ENCODE measurements around the gene SYNPO2. TPM values are rescaled to one million over a fixed set of nuclear protein-coding genes. Genes with fewer than 3 reads are reported as not detected.

SYNPO2 gene
- total RNA-seq, 1 donor = 34.0 TPM

- H3K27ac ChIP-seq (ENCODE audit: low read depth, low read length) = no peak overlapping the region
- no peak overlapping the region for H3K4me3 ChIP-seq (ENCODE audit: insufficient read depth, low read length)
- no peaks in the 10 kb centered on the region for H3K9me3 ChIP-seq (ENCODE audit: low read depth, low read length)
- no peak for DNase-seq (ENCODE audit: insufficient read length, low spot score, missing footprints)
- no peaks in the 10 kb centered on the region for H4K20me1 ChIP-seq (ENCODE audit: insufficient read depth, low read length)
- no peak for TF ChIP-seq CTCF (IDR thresholded peaks at IDR 0.05; ENCODE audit: extremely low read depth, low read depth, low read length)
- no peak overlapping the region for H2AFZ ChIP-seq (ENCODE audit: low read length)
- H3K79me2 ChIP-seq (ENCODE audit: insufficient read depth, low read length) = no peaks in the 10 kb centered on the region
- H3K4me1 ChIP-seq (ENCODE audit: insufficient read depth, low read length) = no peaks in the 10 kb centered on the region
- no peaks in the 10 kb centered on the region for H3K36me3 ChIP-seq (ENCODE audit: insufficient read depth, low read length)
- no peaks in the 10 kb centered on the region for H3K27me3 ChIP-seq (ENCODE audit: insufficient read depth, low read length)
- no peak overlapping the region for H3K4me2 ChIP-seq (ENCODE audit: insufficient read depth, low read length)
These were observed 7.0 kb upstream of the SYNPO2 start for GRCh38 chr4:118881512-118882146.

GRCh38 chr4:118883861-118884260, 4.8 kb upstream of the SYNPO2 start:
- Histone ChIP-seq H3K27me3 (ENCODE audit: insufficient read depth, low read length) (no peaks in the 10 kb centered on the region), H3K4me1 (ENCODE audit: insufficient read depth, low read length) (peaks cover under 1% of the 10 kb centered on the region), H4K20me1 (ENCODE audit: insufficient read depth, low read length) (no peaks in the 10 kb centered on the region), H3K4me3 (ENCODE audit: insufficient read depth, low read length) (no peak overlapping the region), H3K27ac (ENCODE audit: low read depth, low read length) (no peak overlapping the region), H3K9me3 (ENCODE audit: low read depth, low read length) (no peaks in the 10 kb centered on the region), H3K79me2 (ENCODE audit: insufficient read depth, low read length) (no peaks in the 10 kb centered on the region), H2AFZ (ENCODE audit: low read length) (no peak overlapping the region), H3K4me2 (ENCODE audit: insufficient read depth, low read length) (no peak overlapping the region), H3K36me3 (ENCODE audit: insufficient read depth, low read length) (no peaks in the 10 kb centered on the region)
- TF ChIP-seq CTCF (IDR thresholded peaks at IDR 0.05; ENCODE audit: extremely low read depth, low read depth, low read length) = peak; percentile 44
- DNase-seq (ENCODE audit: insufficient read length, low spot score, missing footprints) = no peak

GRCh38 chr4:118884716-118885115, 3.9 kb upstream of the SYNPO2 start:
- no peak for TF ChIP-seq CTCF (IDR thresholded peaks at IDR 0.05; ENCODE audit: extremely low read depth, low read depth, low read length)
- H3K4me1 ChIP-seq (ENCODE audit: insufficient read depth, low read length) = peaks cover 8% of the 10 kb centered on the region
- no peak for DNase-seq (ENCODE audit: insufficient read length, low spot score, missing footprints)
- no peaks in the 10 kb centered on the region for H3K9me3 ChIP-seq (ENCODE audit: low read depth, low read length)
- H4K20me1 ChIP-seq (ENCODE audit: insufficient read depth, low read length) = no peaks in the 10 kb centered on the region
- no peaks in the 10 kb centered on the region for H3K79me2 ChIP-seq (ENCODE audit: insufficient read depth, low read length)
- no peak overlapping the region for H2AFZ ChIP-seq (ENCODE audit: low read length)
- no peaks in the 10 kb centered on the region for H3K36me3 ChIP-seq (ENCODE audit: insufficient read depth, low read length)
- no peaks in the 10 kb centered on the region for H3K27me3 ChIP-seq (ENCODE audit: insufficient read depth, low read length)
- H3K4me3 ChIP-seq (ENCODE audit: insufficient read depth, low read length) = no peak overlapping the region
- no peak overlapping the region for H3K4me2 ChIP-seq (ENCODE audit: insufficient read depth, low read length)
- H3K27ac ChIP-seq (ENCODE audit: low read depth, low read length) = no peak overlapping the region

GRCh38 chr4:118889312-118889691, 648 bp downstream of the SYNPO2 start:
- H2AFZ ChIP-seq (ENCODE audit: low read length) = peak overlapping the region; percentile 8
- no peak for TF ChIP-seq CTCF (IDR thresholded peaks at IDR 0.05; ENCODE audit: extremely low read depth, low read depth, low read length)
- peak overlapping the region; percentile 72 for H3K4me3 ChIP-seq (ENCODE audit: insufficient read depth, low read length)
- H3K27me3 ChIP-seq (ENCODE audit: insufficient read depth, low read length) = no peaks in the 10 kb centered on the region
- H3K4me1 ChIP-seq (ENCODE audit: insufficient read depth, low read length) = peaks cover 18% of the 10 kb centered on the region
- no peaks in the 10 kb centered on the region for H3K79me2 ChIP-seq (ENCODE audit: insufficient read depth, low read length)
- H3K27ac ChIP-seq (ENCODE audit: low read depth, low read length) = no peak overlapping the region
- no peaks in the 10 kb centered on the region for H3K36me3 ChIP-seq (ENCODE audit: insufficient read depth, low read length)
- no peaks in the 10 kb centered on the region for H3K9me3 ChIP-seq (ENCODE audit: low read depth, low read length)
- DNase-seq (ENCODE audit: insufficient read length, low spot score, missing footprints) = no peak
- no peaks in the 10 kb centered on the region for H4K20me1 ChIP-seq (ENCODE audit: insufficient read depth, low read length)
- peak overlapping the region; percentile 96 for H3K4me2 ChIP-seq (ENCODE audit: insufficient read depth, low read length)
